HCT116 (cell line): ENCODE results near the gene TUBA4A. TPM values are rescaled to one million over a fixed set of nuclear protein-coding genes. Genes with fewer than 3 reads are reported as not detected.

Experiments
- ATAC-seq: fragments of 200-7000 bp; cut with Tn5 transposase; 2 replicates; pipeline ENCODE4 v1.9.1; 2020; ENCODE audit warnings: mild to moderate bottlenecking, moderate library complexity
- BruUV-seq: library from RNA; stranded (reverse); fragments of 400-500 nt; replicated peaks from 2 replicates; lab custom pipeline; 2021; lab: Mats Ljungman, UMichigan
- CTCF ChIA-PET: fragments of 300-600 bp; sonication (Branson Sonifier 250); formaldehyde crosslinking; loops from one replicate; lab custom pipeline; 2021; ENCODE audit warnings: antibody characterized with exemption; lab: Charles Lee
- POLR2A ChIA-PET: fragments of 300-600, 350-600 bp; sonication (Branson Sonifier 250); formaldehyde crosslinking; loops from one replicate; lab custom pipeline; 2021; ENCODE audit warnings: antibody characterized with exemption; lab: Charles Lee
- RAD21 ChIA-PET, 2 experiments: fragments of 300-600 bp; sonication (Branson Sonifier 250); formaldehyde crosslinking; loops; one replicate each; lab custom pipeline; 2023; ENCODE audit warnings: low total read pairs in 2 of 2; ENCODE audit not compliant: uncharacterized antibody in 2 of 2, unreplicated experiment in 2 of 2, low non-redundant PET in 1 of 2; lab: Charles Lee
- DNase-seq: peaks from one replicate; pipeline ENCODE4 v3.0.0-alpha.2; 2010; ENCODE audit warnings: low read depth, low spot score
- H2AFZ ChIP-seq: fragments of 200-600 bp; shearing (Covaris generic), sonication (generic); 2 replicates; pipeline ENCODE4 v1.6.1; 2017; ENCODE audit warnings: low read depth, mixed run types, mixed read lengths, antibody characterized with exemption, low read length; ENCODE audit not compliant: poor library complexity, severe bottlenecking
- H3K27ac ChIP-seq: 2 replicates; pipeline ENCODE4 v1.5.1; 2012; ENCODE audit warnings: low read depth, low read length
- H3K27me3 ChIP-seq: fragments of 200-600 bp; sonication (generic); 2 replicates; pipeline ENCODE4 v1.6.1; 2016; ENCODE audit warnings: mixed run types, low read length, mixed read lengths; ENCODE audit not compliant: insufficient read depth
- H3K36me3 ChIP-seq, 2 experiments: fragments of 200-500 bp in 1 of 2; fragments of 200-600 bp in 1 of 2; sonication (Bioruptor generic) in 1 of 2; sonication (generic) in 1 of 2; 2 replicates each; pipeline versions ENCODE4 v1.5.1 to v1.6.1; 2014 to 2016; ENCODE audit warnings: low read length in 2 of 2, inconsistent platforms in 1 of 2, mixed read lengths in 1 of 2, mixed run types in 1 of 2; ENCODE audit not compliant: insufficient read depth in 2 of 2, control insufficient read depth in 1 of 2
- H3K4me1 ChIP-seq, 2 experiments: fragments of 200-600 bp in 1 of 2; sonication (generic) in 1 of 2; 2 replicates each; pipeline versions ENCODE4 v1.5.1 to v1.6.1; 2012 to 2017; ENCODE audit warnings: low read length in 2 of 2, inconsistent platforms in 1 of 2, mild to moderate bottlenecking in 1 of 2, mixed read lengths in 1 of 2, mixed run types in 1 of 2, moderate library complexity in 1 of 2; ENCODE audit not compliant: insufficient read depth in 2 of 2, control insufficient read depth in 1 of 2
- H3K4me2 ChIP-seq: fragments of 200-600 bp; sonication (generic); 2 replicates; pipeline ENCODE4 v1.6.1; 2017; ENCODE audit warnings: mixed run types, low read length, mixed read lengths
- H3K4me3 ChIP-seq, 2 experiments: fragments of 200-600 bp in 1 of 2; sonication (generic) in 1 of 2; replicated peaks in 1 of 2; 2 replicates each; pipeline ENCODE4 v1.5.1; 2011 to 2016; ENCODE audit warnings: low read length in 2 of 2, control low read depth in 1 of 2, low read depth in 1 of 2, mild to moderate bottlenecking in 1 of 2, mixed read lengths in 1 of 2, mixed run types in 1 of 2
- H3K79me2 ChIP-seq: fragments of 200-600 bp; sonication (generic); 2 replicates; pipeline ENCODE4 v1.6.1; 2017; ENCODE audit warnings: mild to moderate bottlenecking, mixed run types, low read length, moderate library complexity, mixed read lengths; ENCODE audit not compliant: insufficient read depth
- H3K9ac ChIP-seq: fragments of 200-600 bp; sonication (generic); 2 replicates; pipeline ENCODE4 v1.6.1; 2016; ENCODE audit warnings: low read length, mixed read lengths
- H3K9me2 ChIP-seq: fragments of 200-600 bp; sonication (generic), shearing (Covaris generic); 2 replicates; pipeline ENCODE4 v1.6.1; 2017; ENCODE audit warnings: mixed run types, mild to moderate bottlenecking, moderate library complexity; ENCODE audit not compliant: insufficient read depth
- H3K9me3 ChIP-seq, 2 experiments: fragments of 200-500 bp in 1 of 2; fragments of 200-600 bp in 1 of 2; sonication (Bioruptor generic) in 1 of 2; sonication (generic) in 1 of 2; 2 replicates each; pipeline ENCODE4 v1.6.1; 2014 to 2017; ENCODE audit warnings: low read length in 2 of 2, mixed read lengths in 2 of 2, inconsistent platforms in 1 of 2, low read depth in 1 of 2, mild to moderate bottlenecking in 1 of 2, mixed run types in 1 of 2, moderate library complexity in 1 of 2; ENCODE audit not compliant: control insufficient read depth in 1 of 2, insufficient read depth in 1 of 2
- H4K20me1 ChIP-seq: fragments of 200-600 bp; sonication (generic), shearing (Covaris generic); 2 replicates; pipeline ENCODE4 v1.6.1; 2017; ENCODE audit warnings: mixed run types, mild to moderate bottlenecking, moderate library complexity; ENCODE audit not compliant: insufficient read depth
- CBX3 ChIP-seq: IDR thresholded peaks from 2 replicates; pipeline ENCODE4 v1.6.1; 2012; ENCODE audit warnings: low read depth
- CEBPB ChIP-seq: IDR thresholded peaks from 2 replicates; pipeline ENCODE4 v1.6.1; 2012; ENCODE audit warnings: low read depth
- ELF1 ChIP-seq: IDR thresholded peaks from 2 replicates; pipeline ENCODE4 v1.6.1; 2012; ENCODE audit warnings: low read depth, borderline replicate concordance
- EZH2phosphoT487 ChIP-seq: fragments of 200-600 bp; IDR thresholded peaks from 2 replicates; pipeline ENCODE4 v1.6.1; 2018; ENCODE audit warnings: antibody characterized with exemption, borderline replicate concordance
- JUND ChIP-seq: IDR thresholded peaks from 2 replicates; pipeline ENCODE4 v1.6.1; 2012
- POLR2A ChIP-seq: IDR thresholded peaks from 2 replicates; pipeline ENCODE4 v1.7.0; 2011; ENCODE audit warnings: borderline replicate concordance; ENCODE audit not compliant: insufficient read depth, insufficient read length; ENCODE audit errors: extremely low read depth
- POLR2AphosphoS5 ChIP-seq: IDR thresholded peaks from 2 replicates; pipeline ENCODE4 v1.6.1; 2011; ENCODE audit warnings: mild to moderate bottlenecking, low read depth, low read length, moderate library complexity
- RAD21 ChIP-seq: IDR thresholded peaks from 2 replicates; pipeline ENCODE4 v1.6.1; 2012; ENCODE audit warnings: low read depth, mild to moderate bottlenecking
- SIN3A ChIP-seq: IDR thresholded peaks from 2 replicates; pipeline ENCODE4 v1.6.1; 2012; ENCODE audit warnings: low read depth
- SRF ChIP-seq: IDR thresholded peaks from 2 replicates; pipeline ENCODE4 v1.6.1; 2012; ENCODE audit warnings: low read depth
- TCF7L2 ChIP-seq: IDR thresholded peaks from 2 replicates; pipeline ENCODE4 v1.7.0; 2011; ENCODE audit warnings: borderline replicate concordance, inconsistent platforms; ENCODE audit not compliant: insufficient read depth, insufficient read length; ENCODE audit errors: extremely low read depth
- YY1 ChIP-seq: IDR thresholded peaks from 2 replicates; pipeline ENCODE4 v1.6.1; 2011; ENCODE audit warnings: low read length, low read depth, moderate library complexity, mild to moderate bottlenecking; ENCODE audit not compliant: insufficient replicate concordance; ENCODE audit errors: extremely low read depth
- ZFX ChIP-seq: fragments of 450-650 bp; IDR thresholded peaks from 2 replicates; pipeline ENCODE4 v1.6.1; 2017
- ZNF274 ChIP-seq: fragments of 200-500 bp; sonication (Bioruptor generic); IDR thresholded peaks from 2 replicates; pipeline ENCODE4 v1.6.1; 2014; ENCODE audit warnings: mild to moderate bottlenecking, low read depth, low read length, inconsistent platforms
- intact Hi-C: fragments of 100-400 bp; cut with micrococcal nuclease; formaldehyde crosslinking; loops from 2 replicates; pipeline ENCODE4 v1.10.0; 2022
- total RNA-seq: library from RNA; stranded (reverse); gene quantifications from one replicate; pipeline ENCODE4 v1.2.1, GENCODE V29; 2021; ENCODE audit not compliant: unreplicated experiment
- TF ChIP-seq, protein P1 (sequence below): IDR thresholded peaks from 2 replicates; pipeline ENCODE4 v1.6.1; 2011; ENCODE audit warnings: mild to moderate bottlenecking, low read length, moderate library complexity; ENCODE audit not compliant: insufficient replicate concordance; ENCODE audit errors: extremely low read depth
- TF ChIP-seq, protein P2 (sequence below): IDR thresholded peaks from 2 replicates; pipeline ENCODE4 v1.6.1; 2012

TUBA4A gene
- total RNA-seq, 1 experiment from 2014 or later = 32.7 TPM

DNA sequence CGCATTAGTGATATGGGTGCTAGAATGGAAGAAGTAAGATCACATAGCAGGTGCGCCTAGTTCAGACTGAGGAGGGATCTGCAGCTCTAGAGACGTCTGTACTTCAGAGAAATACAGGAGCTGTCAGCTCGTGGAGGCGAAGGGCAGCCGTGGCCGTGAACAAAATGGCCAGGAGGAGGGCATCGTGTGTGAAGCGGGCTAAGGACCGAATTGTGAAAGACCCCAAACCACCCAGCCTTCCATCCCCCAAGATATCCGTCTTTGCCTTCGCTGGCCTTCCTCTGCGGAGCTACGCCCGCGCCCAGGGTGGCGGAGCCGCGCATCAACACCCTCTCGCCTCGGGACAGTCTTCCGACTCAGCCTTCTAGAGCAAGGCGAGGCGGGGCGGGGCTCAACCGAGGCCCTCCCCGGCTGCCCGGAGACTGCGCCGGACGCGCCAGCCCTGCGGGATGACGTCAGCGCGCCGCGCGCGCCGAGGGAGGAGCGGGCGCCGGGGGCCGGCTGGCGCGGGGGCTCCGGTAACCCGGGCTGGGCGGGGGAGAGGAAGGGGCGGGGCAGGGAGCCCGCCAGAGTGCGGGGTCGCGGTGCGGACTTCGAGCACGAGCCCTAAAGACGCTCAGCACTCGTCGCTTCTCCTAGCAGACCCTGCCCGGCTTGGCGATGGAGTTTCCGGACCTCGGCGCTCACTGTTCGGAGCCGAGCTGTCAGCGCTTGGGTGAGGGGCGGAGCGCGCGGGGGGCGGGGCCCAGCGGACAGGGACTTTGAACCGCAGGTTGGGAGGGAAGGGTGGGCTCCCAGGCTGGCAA is 47.2 kb downstream of the TUBA4A start, which contains the start of gene ZFAND2B (continued):
- TF ChIP-seq, protein P1, sequence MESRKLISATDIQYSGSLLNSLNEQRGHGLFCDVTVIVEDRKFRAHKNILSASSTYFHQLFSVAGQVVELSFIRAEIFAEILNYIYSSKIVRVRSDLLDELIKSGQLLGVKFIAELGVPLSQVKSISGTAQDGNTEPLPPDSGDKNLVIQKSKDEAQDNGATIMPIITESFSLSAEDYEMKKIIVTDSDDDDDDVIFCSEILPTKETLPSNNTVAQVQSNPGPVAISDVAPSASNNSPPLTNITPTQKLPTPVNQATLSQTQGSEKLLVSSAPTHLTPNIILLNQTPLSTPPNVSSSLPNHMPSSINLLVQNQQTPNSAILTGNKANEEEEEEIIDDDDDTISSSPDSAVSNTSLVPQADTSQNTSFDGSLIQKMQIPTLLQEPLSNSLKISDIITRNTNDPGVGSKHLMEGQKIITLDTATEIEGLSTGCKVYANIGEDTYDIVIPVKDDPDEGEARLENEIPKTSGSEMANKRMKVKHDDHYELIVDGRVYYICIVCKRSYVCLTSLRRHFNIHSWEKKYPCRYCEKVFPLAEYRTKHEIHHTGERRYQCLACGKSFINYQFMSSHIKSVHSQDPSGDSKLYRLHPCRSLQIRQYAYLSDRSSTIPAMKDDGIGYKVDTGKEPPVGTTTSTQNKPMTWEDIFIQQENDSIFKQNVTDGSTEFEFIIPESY = no peak

- ATAC-seq = no peak; the same call in 1 of the 2 replicates
- Histone ChIP-seq H3K9me3 (peaks cover 0 to 9% of the 10 kb centered on the region in 2 experiments; a peak in 2 of 4 replicates), H3K4me1 (peaks cover 11 to 17% of the 10 kb centered on the region in 2 experiments), H3K9me2 (no peaks in the 10 kb centered on the region), H3K4me3 (peak overlapping the region; percentile 67), H4K20me1 (no peaks in the 10 kb centered on the region), H3K79me2 (no peaks in the 10 kb centered on the region), H3K27ac (peak overlapping the region; percentile 68), H3K27me3 (no peaks in the 10 kb centered on the region), H3K36me3 (peaks cover 10 to 13% of the 10 kb centered on the region in 2 experiments; a peak in 3 of 4 replicates), H3K4me2 (peak overlapping the region; percentile 94), H2AFZ (no peak overlapping the region), H3K9ac (peak overlapping the region; percentile 77)
- DNase-seq = no peak
- TF ChIP-seq POLR2A (no peak), POLR2AphosphoS5 (no peak), SRF (no peak), JUND (no peak), EZH2phosphoT487 (no peak), ZFX (no peak), YY1 (no peak), RAD21 (no peak), TCF7L2 (no peak), CBX3 (no peak), ELF1 (no peak), ZNF274 (no peak), SIN3A (no peak), CEBPB (no peak)
- TF ChIP-seq, protein P1 = no peak
- TF ChIP-seq, protein P2, sequence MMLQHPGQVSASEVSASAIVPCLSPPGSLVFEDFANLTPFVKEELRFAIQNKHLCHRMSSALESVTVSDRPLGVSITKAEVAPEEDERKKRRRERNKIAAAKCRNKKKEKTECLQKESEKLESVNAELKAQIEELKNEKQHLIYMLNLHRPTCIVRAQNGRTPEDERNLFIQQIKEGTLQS = no peak
- BruUV-seq = no TSS peak
- ChIA-PET POLR2A (interaction anchor here (1.0 to 2.2 kb wide), 5 partner anchors 9 to 43 kb away, joined by 3 to 18 read pairs (median 5); partner anchors contain the start of gene CNPPD1), CTCF (interaction anchor here (1.1 to 1.7 kb wide), 3 partner anchors 9 to 89 kb away, joined by 3 to 6 read pairs (median 5); no protein-coding TSS in a partner anchor), RAD21 (no interaction called here)
- intact Hi-C loops = loop anchor here (2.0 kb wide), 1 partner anchor 29 kb away; the partner anchor contains the start of gene CNPPD1
Observed at GRCh38 chr2:219205981-219206327, 47.8 kb downstream of the TUBA4A start.
